HG03039 (cell line): ENCODE results near the gene CFAP97D2.

Source experiments
- ATAC-seq: cut with Tn5 transposase; IDR thresholded peaks from one replicate; pipeline ENCODE4 v1.9.1; 2021; ENCODE audit warnings: mild to moderate bottlenecking, moderate library complexity; ENCODE audit not compliant: unreplicated experiment

The CFAP97D2 gene

GRCh38 chr13:114264886-114265611 is 86.0 kb downstream of the CFAP97D2 start:
- ATAC-seq = no peak

GRCh38 chr13:114266241-114266640 is 87.2 kb downstream of the CFAP97D2 start:
- ATAC-seq = no peak

GRCh38 chr13:114268344-114269280 is 89.6 kb downstream of the CFAP97D2 start:
- ATAC-seq = no peak

- no peak for ATAC-seq
Measured at GRCh38 chr13:114269281-114269770, 90.3 kb downstream of the CFAP97D2 start.
